ENCODE measurements around the gene RHOF. TPM values are rescaled to one million over a fixed set of nuclear protein-coding genes. Genes with fewer than 3 reads are reported as not detected.

Gene RHOF
- total RNA-seq, 6 experiments from 2014 or later: 3.2 to 4.2 (median 3.6) TPM

- peak overlapping the region; percentile 93 for H3K4me3 Mint-ChIP-seq
- TF ChIP-seq, protein P1, sequence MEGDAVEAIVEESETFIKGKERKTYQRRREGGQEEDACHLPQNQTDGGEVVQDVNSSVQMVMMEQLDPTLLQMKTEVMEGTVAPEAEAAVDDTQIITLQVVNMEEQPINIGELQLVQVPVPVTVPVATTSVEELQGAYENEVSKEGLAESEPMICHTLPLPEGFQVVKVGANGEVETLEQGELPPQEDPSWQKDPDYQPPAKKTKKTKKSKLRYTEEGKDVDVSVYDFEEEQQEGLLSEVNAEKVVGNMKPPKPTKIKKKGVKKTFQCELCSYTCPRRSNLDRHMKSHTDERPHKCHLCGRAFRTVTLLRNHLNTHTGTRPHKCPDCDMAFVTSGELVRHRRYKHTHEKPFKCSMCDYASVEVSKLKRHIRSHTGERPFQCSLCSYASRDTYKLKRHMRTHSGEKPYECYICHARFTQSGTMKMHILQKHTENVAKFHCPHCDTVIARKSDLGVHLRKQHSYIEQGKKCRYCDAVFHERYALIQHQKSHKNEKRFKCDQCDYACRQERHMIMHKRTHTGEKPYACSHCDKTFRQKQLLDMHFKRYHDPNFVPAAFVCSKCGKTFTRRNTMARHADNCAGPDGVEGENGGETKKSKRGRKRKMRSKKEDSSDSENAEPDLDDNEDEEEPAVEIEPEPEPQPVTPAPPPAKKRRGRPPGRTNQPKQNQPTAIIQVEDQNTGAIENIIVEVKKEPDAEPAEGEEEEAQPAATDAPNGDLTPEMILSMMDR (IDR thresholded peaks at IDR 0.05): no peak
- H3K27me3 Mint-ChIP-seq (ENCODE audit: insufficient read depth): no peaks in the 10 kb centered on the region; the same call in none of the 2 replicates
- H3K4me1 Mint-ChIP-seq (ENCODE audit: low read depth): peaks cover 39% of the 10 kb centered on the region
- no peaks in the 10 kb centered on the region for H3K9me3 Mint-ChIP-seq
- no peak for DNase-seq
- H3K27ac Mint-ChIP-seq: peak overlapping the region; percentile 94
- H3K36me3 Mint-ChIP-seq (ENCODE audit: low read depth): peaks cover 21% of the 10 kb centered on the region
Measured at GRCh38 chr12:121804417-121805111, 11.1 kb upstream of the RHOF start.

DNA sequence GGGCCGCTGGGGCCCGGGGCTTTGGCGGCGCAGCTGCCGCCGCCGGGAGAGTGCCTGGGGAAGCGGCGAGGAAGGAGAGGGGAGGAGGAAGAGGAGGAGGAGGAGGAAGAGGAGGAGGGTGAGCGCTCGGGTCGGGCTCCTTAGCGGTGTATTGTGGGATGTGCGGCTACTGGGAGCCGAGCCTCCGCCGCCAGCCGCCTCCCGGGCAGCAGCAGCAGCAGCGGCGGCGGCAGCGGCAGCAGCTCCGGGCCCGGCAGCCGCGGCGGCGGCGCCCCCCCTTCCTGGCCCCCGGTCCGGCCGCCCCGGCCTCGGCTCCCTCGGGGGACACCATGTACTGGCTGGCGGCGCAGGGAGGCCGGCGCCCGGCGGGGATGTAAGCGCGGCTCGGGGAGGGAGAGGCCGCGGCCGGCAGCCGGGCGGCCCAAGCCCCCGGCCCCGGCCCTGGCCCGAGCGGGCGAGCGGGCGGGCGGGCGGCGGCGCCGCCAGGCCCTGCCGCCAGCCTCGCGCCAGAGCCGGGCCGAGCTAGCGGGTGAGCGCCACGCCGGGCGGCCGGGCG is 10.5 kb upstream of the RHOF start, which contains the start of gene SETD1B:
SETD1B (plus strand) TSS at position 149 of the 556 bp plus-strand sequence. CDS start 729 bp downstream, outside the sequence.
- peak; percentile 54 for DNase-seq
- peaks cover 44% of the 10 kb centered on the region for H3K4me1 Mint-ChIP-seq (ENCODE audit: low read depth)
- peaks cover 15% of the 10 kb centered on the region for H3K36me3 Mint-ChIP-seq (ENCODE audit: low read depth)

GRCh38 chr12:121802843-121803698 is 9.6 kb upstream of the RHOF start:
- peak overlapping the region; percentile 95 for H3K27ac Mint-ChIP-seq
- H3K27me3 Mint-ChIP-seq (ENCODE audit: insufficient read depth): no peaks in the 10 kb centered on the region; the same call in none of the 2 replicates
- TF ChIP-seq, protein P1 (IDR thresholded peaks at IDR 0.05): no peak; the same call in 1 of the 2 replicates
- H3K4me3 Mint-ChIP-seq: peak overlapping the region; percentile 94
- peaks cover 53% of the 10 kb centered on the region for H3K4me1 Mint-ChIP-seq (ENCODE audit: low read depth)
- H3K36me3 Mint-ChIP-seq (ENCODE audit: low read depth): peaks cover 16% of the 10 kb centered on the region
- peak; percentile 96 for DNase-seq
- no peaks in the 10 kb centered on the region for H3K9me3 Mint-ChIP-seq

More for the DNA sequence above, 10.5 kb upstream of the RHOF start, which contains the start of gene SETD1B:
- Mint-ChIP-seq H3K4me3 (peak within 1 kb of the TSS; percentile 94), H3K27ac (peak within 1 kb of the TSS; percentile 95), H3K9me3 (no peaks in the 10 kb centered on the region), H3K27me3 (ENCODE audit: insufficient read depth) (no peaks in the 10 kb centered on the region; the same call in none of the 2 replicates)
- TF ChIP-seq, protein P1 (IDR thresholded peaks at IDR 0.05): no peak

DNA sequence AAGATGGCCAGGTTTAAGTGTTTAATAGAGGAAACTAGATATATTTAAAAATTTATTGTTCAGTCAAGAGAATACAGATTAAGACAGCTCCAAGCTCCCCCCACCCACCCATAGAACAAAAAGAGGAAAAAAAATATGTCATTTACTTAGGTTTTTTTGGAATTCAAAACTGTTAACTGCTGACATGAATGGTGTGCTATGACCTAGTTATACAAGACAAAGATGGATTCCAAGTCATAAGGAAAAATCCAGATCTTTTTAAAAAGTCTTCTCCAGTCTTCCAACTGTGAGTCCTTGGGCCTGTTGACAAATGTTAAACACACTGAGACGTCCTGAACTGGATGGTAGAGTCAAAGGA is 9.0 kb upstream of the RHOF start:
- Mint-ChIP-seq H3K27me3 (ENCODE audit: insufficient read depth) (no peaks in the 10 kb centered on the region; the same call in none of the 2 replicates), H3K9me3 (no peaks in the 10 kb centered on the region), H3K4me3 (peak overlapping the region; percentile 94), H3K36me3 (ENCODE audit: low read depth) (peaks cover 16% of the 10 kb centered on the region), H3K27ac (peak overlapping the region; percentile 95), H3K4me1 (ENCODE audit: low read depth) (peaks cover 58% of the 10 kb centered on the region)
- TF ChIP-seq, protein P1 (IDR thresholded peaks at IDR 0.05): no peak
- DNase-seq: no peak
